HG02981 (cell line): Measurements from ENCODE around the gene ADCY1.
"Not testable (repeated sequence)": the region's sequence is repeated elsewhere in the genome, so short reads cannot be mapped to it uniquely, and the experiment has no call there.

Source experiments
- ATAC-seq: cut with Tn5 transposase; IDR thresholded peaks from one replicate; pipeline ENCODE4 v1.9.1; 2021; ENCODE audit warnings: mild to moderate bottlenecking, moderate library complexity; ENCODE audit not compliant: unreplicated experiment

The ADCY1 gene

GRCh38 chr7:45725231-45725630 lies 151.1 kb downstream of the ADCY1 start:
- ATAC-seq = not testable (repeated sequence)

- no peak for ATAC-seq
Observed at GRCh38 chr7:45726883-45727282, 152.7 kb downstream of the ADCY1 start.

- not testable (repeated sequence) for ATAC-seq
Observed at GRCh38 chr7:45731692-45732443, 157.7 kb downstream of the ADCY1 start.

GRCh38 chr7:45738920-45739319 lies 164.8 kb downstream of the ADCY1 start:
- not testable (repeated sequence) for ATAC-seq

- ATAC-seq = not testable (repeated sequence)
Observed at GRCh38 chr7:45740573-45740972, 166.4 kb downstream of the ADCY1 start.

- not testable (repeated sequence) for ATAC-seq
Observed at GRCh38 chr7:45748976-45749375, 174.8 kb downstream of the ADCY1 start.

- not testable (repeated sequence) for ATAC-seq
Observed at GRCh38 chr7:45751352-45751751, 177.2 kb downstream of the ADCY1 start.

GRCh38 chr7:45756333-45756732 lies 182.2 kb downstream of the ADCY1 start:
- ATAC-seq = not testable (repeated sequence)

- not testable (repeated sequence) for ATAC-seq
Observed at GRCh38 chr7:45756757-45757156, 182.6 kb downstream of the ADCY1 start.

- not testable (repeated sequence) for ATAC-seq
Observed at GRCh38 chr7:45759464-45759863, 185.3 kb downstream of the ADCY1 start.

- ATAC-seq = not testable (repeated sequence)
Observed at GRCh38 chr7:45761545-45762205, 187.5 kb downstream of the ADCY1 start.

GRCh38 chr7:45762225-45762994 lies 188.2 kb downstream of the ADCY1 start:
- ATAC-seq = not testable (repeated sequence)

- peak; percentile 100 for ATAC-seq
Observed at GRCh38 chr7:45768516-45769394, 194.6 kb downstream of the ADCY1 start.

- ATAC-seq = not testable (repeated sequence)
Observed at GRCh38 chr7:45769626-45770025, 195.5 kb downstream of the ADCY1 start.
